Measurements from ENCODE around the gene SNX25. TPM values are rescaled to one million over a fixed set of nuclear protein-coding genes. Genes with fewer than 3 reads are reported as not detected.
"Not testable (repeated sequence)": the region's sequence is repeated elsewhere in the genome, so short reads cannot be mapped to it uniquely, and the experiment has no call there.

Gene SNX25
- total and polyA plus RNA-seq, 10 donors = 9.6 to 49.6 (median 35.2) TPM

DNA sequence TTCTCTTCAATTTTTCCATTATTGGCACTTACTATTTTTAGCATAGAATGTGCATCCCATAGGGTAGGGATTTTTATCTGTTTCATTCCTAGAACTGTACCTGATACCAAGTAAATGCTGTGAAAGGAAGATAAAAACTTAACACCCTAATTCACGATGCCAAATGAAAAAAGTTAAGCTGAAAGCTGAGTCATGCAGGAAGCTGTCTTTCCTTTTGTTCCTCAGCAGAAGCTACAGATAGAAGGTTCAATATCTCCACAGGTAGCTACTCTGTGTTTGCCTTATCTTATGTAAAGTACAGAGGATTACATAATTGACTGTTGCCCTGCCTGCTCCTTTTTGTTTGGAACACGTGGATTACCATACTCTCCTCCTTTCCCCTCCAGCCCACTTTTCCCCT lies 109.3 kb downstream of the SNX25 start:
- TF ChIP-seq, protein P1, sequence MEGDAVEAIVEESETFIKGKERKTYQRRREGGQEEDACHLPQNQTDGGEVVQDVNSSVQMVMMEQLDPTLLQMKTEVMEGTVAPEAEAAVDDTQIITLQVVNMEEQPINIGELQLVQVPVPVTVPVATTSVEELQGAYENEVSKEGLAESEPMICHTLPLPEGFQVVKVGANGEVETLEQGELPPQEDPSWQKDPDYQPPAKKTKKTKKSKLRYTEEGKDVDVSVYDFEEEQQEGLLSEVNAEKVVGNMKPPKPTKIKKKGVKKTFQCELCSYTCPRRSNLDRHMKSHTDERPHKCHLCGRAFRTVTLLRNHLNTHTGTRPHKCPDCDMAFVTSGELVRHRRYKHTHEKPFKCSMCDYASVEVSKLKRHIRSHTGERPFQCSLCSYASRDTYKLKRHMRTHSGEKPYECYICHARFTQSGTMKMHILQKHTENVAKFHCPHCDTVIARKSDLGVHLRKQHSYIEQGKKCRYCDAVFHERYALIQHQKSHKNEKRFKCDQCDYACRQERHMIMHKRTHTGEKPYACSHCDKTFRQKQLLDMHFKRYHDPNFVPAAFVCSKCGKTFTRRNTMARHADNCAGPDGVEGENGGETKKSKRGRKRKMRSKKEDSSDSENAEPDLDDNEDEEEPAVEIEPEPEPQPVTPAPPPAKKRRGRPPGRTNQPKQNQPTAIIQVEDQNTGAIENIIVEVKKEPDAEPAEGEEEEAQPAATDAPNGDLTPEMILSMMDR (IDR thresholded peaks at IDR 0.05 in 8 of 11, conservative IDR thresholded peaks at IDR 0.05 in 3 of 11) = no peak
- H3K36me3 ChIP-seq = peaks cover 0 to 72% (median 8%) of the 10 kb centered on the region in 6 donors
- no peak for DNase-seq
- no peak overlapping the region for H3K27ac ChIP-seq
- H3K4me1 ChIP-seq = peaks cover 0 to 7% (median 0%) of the 10 kb centered on the region in 6 donors
- H3K4me3 ChIP-seq = no peak overlapping the region
- intact Hi-C loops (cut with DNase I; ENCODE audit: low total_unique reads) = no loop called here
- H3K27me3 ChIP-seq (replicated peaks in 1 of 7) = no peaks in the 10 kb centered on the region
- H3K9me3 ChIP-seq = peaks cover 0 to 5% (median 0%) of the 10 kb centered on the region in 8 donors
- WGBS, 5 donors = 19 to 37% (median 29%) methylated on average over 2 of the region's 2 CpGs

DNA sequence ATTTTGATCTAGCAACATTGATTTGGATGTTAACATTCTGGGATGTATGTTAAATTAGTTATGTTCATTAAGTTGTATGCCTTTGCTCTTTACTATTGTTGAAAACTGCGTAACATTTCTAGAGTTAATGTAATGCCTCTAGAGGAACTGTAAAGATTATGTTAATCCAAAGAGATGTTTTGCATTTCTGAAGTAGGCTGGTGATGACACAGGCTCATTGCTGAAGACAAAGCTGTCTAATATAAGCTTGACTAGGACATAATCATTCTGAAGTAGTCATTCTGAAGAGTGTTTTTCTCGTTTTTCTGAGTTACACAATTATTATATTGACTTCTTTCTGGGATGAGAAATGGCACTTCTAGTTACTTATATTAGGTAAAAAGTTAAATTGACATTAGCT lies 113.4 kb downstream of the SNX25 start:
- no peak for TF ChIP-seq POLR2A (IDR thresholded peaks at IDR 0.05)
- TF ChIP-seq POLR2AphosphoS5 (IDR thresholded peaks at IDR 0.05) = no peak
- TF ChIP-seq, protein P1 (IDR thresholded peaks at IDR 0.05 in 8 of 11, conservative IDR thresholded peaks at IDR 0.05 in 3 of 11) = no peak
- no peak for DNase-seq
- 79 to 95% (median 85%) methylated on average over 2 of the region's 2 CpGs for WGBS, 5 donors
- Histone ChIP-seq H3K4me3 (no peak overlapping the region), H3K4me1 (peaks cover 0 to 7% (median 0%) of the 10 kb centered on the region in 6 donors), H3K27ac (no peak overlapping the region), H3K36me3 (peaks cover 0 to 47% (median 3%) of the 10 kb centered on the region in 6 donors), H3K9me3 (no peaks in the 10 kb centered on the region), H3K27me3 (replicated peaks in 1 of 7) (no peaks in the 10 kb centered on the region)
- intact Hi-C loops (cut with DNase I; ENCODE audit: low total_unique reads) = no loop called here

DNA sequence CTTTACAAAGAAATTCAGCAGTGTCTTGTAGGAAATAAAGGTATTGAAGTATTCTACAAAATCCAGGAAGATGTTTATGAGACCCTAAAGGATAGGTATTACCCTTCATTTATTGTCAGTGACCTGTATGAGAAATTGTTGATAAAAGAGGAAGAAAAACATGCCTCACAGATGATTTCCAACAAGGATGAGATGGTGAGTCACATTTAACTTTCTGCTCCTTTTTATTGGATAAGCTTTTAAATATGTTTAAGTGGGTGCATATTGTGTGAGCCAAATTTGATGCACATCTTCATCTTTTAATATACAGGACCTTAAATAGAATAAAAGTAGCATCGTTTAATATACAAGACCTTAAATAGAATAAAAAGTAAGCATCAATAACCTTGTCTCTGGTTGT lies 114.2 kb downstream of the SNX25 start:
- Histone ChIP-seq H3K27me3 (replicated peaks in 1 of 7) (no peaks in the 10 kb centered on the region), H3K4me3 (no peak overlapping the region), H3K27ac (no peak overlapping the region), H3K36me3 (peaks cover 0 to 47% (median 3%) of the 10 kb centered on the region in 6 donors), H3K9me3 (no peaks in the 10 kb centered on the region), H3K4me1 (no peaks in the 10 kb centered on the region)
- no peak for TF ChIP-seq POLR2AphosphoS5 (IDR thresholded peaks at IDR 0.05)
- TF ChIP-seq, protein P1 (IDR thresholded peaks at IDR 0.05 in 8 of 11, conservative IDR thresholded peaks at IDR 0.05 in 3 of 11) = no peak
- TF ChIP-seq POLR2A (IDR thresholded peaks at IDR 0.05) = no peak
- no peak for DNase-seq
- intact Hi-C loops (cut with DNase I; ENCODE audit: low total_unique reads) = no loop called here
- WGBS, 5 donors = 91 to 100% (median 96%) methylated on average over 1 of the region's 1 CpG

GRCh38 chr4:185324361-185324760 lies 115.0 kb downstream of the SNX25 start:
- H3K4me3 ChIP-seq; H3K27ac ChIP-seq; intact Hi-C loops (cut with DNase I; ENCODE audit: low total_unique reads); H3K4me1 ChIP-seq; H3K9me3 ChIP-seq; H3K27me3 ChIP-seq (replicated peaks in 1 of 7); DNase-seq: not testable (repeated sequence)
- peaks cover 0 to 50% (median 3%) of the 10 kb centered on the region in 6 donors for H3K36me3 ChIP-seq
- 89 to 94% (median 90%) methylated on average over 6 of the region's 6 CpGs for WGBS, 5 donors

- intact Hi-C loops (cut with DNase I; ENCODE audit: low total_unique reads); H3K9me3 ChIP-seq; H3K27ac ChIP-seq; H3K27me3 ChIP-seq (replicated peaks in 1 of 7); H3K4me3 ChIP-seq; DNase-seq; H3K4me1 ChIP-seq: not testable (repeated sequence)
- H3K36me3 ChIP-seq = peaks cover 0 to 48% (median 2%) of the 10 kb centered on the region in 6 donors
- WGBS, 5 donors = 69 to 84% (median 78%) methylated on average over 1 of the region's 1 CpG
Observed at GRCh38 chr4:185325721-185326120, 116.3 kb downstream of the SNX25 start.
